Mucosa of descending colon (tissue), 3 donors: Measurements from ENCODE around the gene GSG1L. TPM values are rescaled to one million over a fixed set of nuclear protein-coding genes. Genes with fewer than 3 reads are reported as not detected.

Source experiments
- ATAC-seq: fragments of 200-7000 bp; cut with Tn5 transposase; one replicate; pipeline ENCODE4 v1.9.1; 2020; ENCODE audit warnings: mild to moderate bottlenecking, moderate library complexity
- DNase-seq, 3 donors: peaks; one replicate each; pipeline ENCODE4 v3.0.0-alpha.2; 2020
- H3K36me3 ChIP-seq: fragments of 200-600 bp; one replicate; pipeline ENCODE4 v1.8.0; 2021; ENCODE audit warnings: low read depth, mild to moderate bottlenecking
- H3K4me1 ChIP-seq: fragments of 200-600 bp; one replicate; pipeline ENCODE4 v1.8.0; 2021; ENCODE audit warnings: low read depth, mild to moderate bottlenecking
- H3K4me3 ChIP-seq: fragments of 200-600 bp; one replicate; pipeline ENCODE4 v1.8.0; 2021; ENCODE audit warnings: mild to moderate bottlenecking
- H3K9me3 ChIP-seq: fragments of 200-600 bp; one replicate; pipeline ENCODE4 v1.8.0; 2021; ENCODE audit warnings: mild to moderate bottlenecking
- CTCF ChIP-seq: fragments of 200-600 bp; IDR thresholded peaks from one replicate; pipeline ENCODE4 v1.8.0; 2022; ENCODE audit warnings: antibody characterized with exemption, mild to moderate bottlenecking
- intact Hi-C, 2 donors: fragments of 100-400 bp; cut with DNase I in 1 of 2; cut with micrococcal nuclease in 1 of 2; formaldehyde crosslinking; loops; one replicate each; pipeline versions ENCODE4 v1.11.0 to v1.11.1; 2022; cut with DNase I, micrococcal nuclease
- total RNA-seq, 3 donors: library from RNA; stranded (reverse); fragmentation: NEBNext Ultra II Directional in 2 of 3; extraction: Animal tissue kit (Norgen Biotek cat#: 25700) in 2 of 3; gene quantifications; one replicate each; pipeline versions ENCODE4 v1.2.1 to v1.2.4, GENCODE V29; 2021 to 2023
- donor health status: DM: no; HTN: no; CAD: no; lungs with moderate emphysema.
- donor health status: DM: no; HTN: no; CAD: no.
- donor health status: DM: no; HTN: yes; CAD: no.

Gene GSG1L
- total RNA-seq, 3 donors from 2014 or later: 0.46 to 1.2 TPM; not detected in 1

- ATAC-seq: no peak
- intact Hi-C loops: no loop called here
- TF ChIP-seq CTCF: no peak
- Histone ChIP-seq H3K36me3 (no peaks in the 10 kb centered on the region), H3K4me1 (no peaks in the 10 kb centered on the region), H3K9me3 (no peaks in the 10 kb centered on the region), H3K4me3 (no peak overlapping the region)
- DNase-seq: no peak
Measured at GRCh38 chr16:27841911-27842310, 221.6 kb downstream of the GSG1L start.

- no peak for DNase-seq
Measured at GRCh38 chr16:27841061-27841801, 222.3 kb downstream of the GSG1L start.

GRCh38 chr16:27840311-27841060 is 223.0 kb downstream of the GSG1L start:
- ATAC-seq (no peak), DNase-seq (no peak)
- no peaks in the 10 kb centered on the region for H3K9me3 ChIP-seq
- no peak overlapping the region for H3K4me3 ChIP-seq
- no peak for TF ChIP-seq CTCF
- intact Hi-C loops: no loop called here
- no peaks in the 10 kb centered on the region for H3K36me3 ChIP-seq
- no peaks in the 10 kb centered on the region for H3K4me1 ChIP-seq

More at GRCh38 chr16:27841061-27841801, 222.3 kb downstream of the GSG1L start:
- TF ChIP-seq CTCF: no peak
- Histone ChIP-seq H3K36me3 (no peaks in the 10 kb centered on the region), H3K4me1 (no peaks in the 10 kb centered on the region), H3K4me3 (no peak overlapping the region), H3K9me3 (no peaks in the 10 kb centered on the region)
- intact Hi-C loops: no loop called here
- ATAC-seq: no peak

- intact Hi-C loops: no loop called here
- H3K4me3 ChIP-seq: no peak overlapping the region
- DNase-seq (no peak), ATAC-seq (no peak)
- TF ChIP-seq CTCF: no peak
- H3K9me3 ChIP-seq: no peaks in the 10 kb centered on the region
- H3K36me3 ChIP-seq: no peaks in the 10 kb centered on the region
- H3K4me1 ChIP-seq: no peaks in the 10 kb centered on the region
Measured at GRCh38 chr16:27839419-27839818, 224.1 kb downstream of the GSG1L start.

- Histone ChIP-seq H3K4me1 (no peaks in the 10 kb centered on the region), H3K9me3 (no peaks in the 10 kb centered on the region), H3K36me3 (no peaks in the 10 kb centered on the region), H3K4me3 (no peak overlapping the region)
- intact Hi-C loops: no loop called here
- ATAC-seq (no peak), DNase-seq (no peak)
- TF ChIP-seq CTCF: no peak
Measured at GRCh38 chr16:27838536-27839175, 224.9 kb downstream of the GSG1L start.
